Kidney (tissue), 14 donors: ENCODE data around the gene VPS33B. TPM values are rescaled to one million over a fixed set of nuclear protein-coding genes. Genes with fewer than 3 reads are reported as not detected.

Experiments used
- DNase-seq, 5 donors: peaks; one replicate each; pipeline ENCODE4 v3.0.0-alpha.2; 2013 to 2020
- FAIRE-seq: peaks from 2 replicates; lab custom pipeline; 2012; peaks lifted over from hg19 to GRCh38; lab: Jason Lieb, UNC
- H3K27ac ChIP-seq, 2 donors: one replicate each; pipeline ENCODE4 v1.7.0; 2013; ENCODE audit warnings: low read depth in 2 of 2, low read length in 2 of 2, inconsistent platforms in 1 of 2
- H3K27me3 ChIP-seq: one replicate; pipeline ENCODE4 v1.7.1; 2013; ENCODE audit warnings: low read length, inconsistent platforms; ENCODE audit not compliant: control insufficient read depth, insufficient read depth
- H3K36me3 ChIP-seq, 3 donors: one replicate each; pipeline versions ENCODE4 v1.7.0 to v1.7.1; 2013; ENCODE audit warnings: low read length in 3 of 3, control low read depth in 1 of 3, inconsistent platforms in 1 of 3; ENCODE audit not compliant: insufficient read depth in 3 of 3, control insufficient read depth in 2 of 3
- H3K4me1 ChIP-seq, 3 donors: one replicate each; pipeline versions ENCODE4 v1.7.0 to v1.7.1; 2013; ENCODE audit warnings: low read length in 3 of 3, inconsistent platforms in 1 of 3, low read depth in 1 of 3; ENCODE audit not compliant: control insufficient read depth in 2 of 3, insufficient read depth in 2 of 3
- H3K4me3 ChIP-seq, 3 donors: one replicate each; pipeline versions ENCODE4 v1.7.0 to v1.8.1; 2013; ENCODE audit warnings: low read length in 3 of 3, control low read depth in 1 of 3, inconsistent platforms in 1 of 3
- H3K9ac ChIP-seq, 3 donors: one replicate each; pipeline versions ENCODE4 v1.7.0 to v1.7.1; 2013; ENCODE audit warnings: low read length in 3 of 3, control low read depth in 1 of 3, inconsistent platforms in 1 of 3
- H3K9me3 ChIP-seq, 3 donors: one replicate each; pipeline versions ENCODE4 v1.7.0 to v1.7.1; 2013; ENCODE audit warnings: low read length in 3 of 3, control low read depth in 1 of 3, inconsistent platforms in 1 of 3; ENCODE audit not compliant: control insufficient read depth in 2 of 3, insufficient read depth in 1 of 3
- CTCF ChIP-seq: IDR thresholded peaks from 3 replicates; pipeline ENCODE4 v1.5.1; 2012; ENCODE audit warnings: mild to moderate bottlenecking, moderate library complexity, borderline replicate concordance; ENCODE audit not compliant: insufficient read depth; ENCODE audit errors: extremely low read depth
- intact Hi-C: fragments of 100-400 bp; cut with DNase I; formaldehyde crosslinking; loops from one replicate; pipeline ENCODE4 v1.11.1; 2022
- polyA plus RNA-seq: library from polyadenylated mRNA; stranded (reverse); fragments of 350-450 nt; fragmentation: Illumina TruSeq; extraction: RNeasy Lipid Tissue Mini Kit (QIAGEN cat#74804); gene quantifications from one replicate; pipeline ENCODE4 v1.2.3, GENCODE V29; 2014; ENCODE audit warnings: low read depth, low replicate concordance; ENCODE audit not compliant: insufficient read depth
- total RNA-seq: library from RNA; stranded (reverse); fragmentation: NEBNext Ultra II Directional; extraction: Animal tissue kit (Norgen Biotek cat#: 25700); gene quantifications from one replicate; pipeline ENCODE4 v1.2.1, GENCODE V29; 2021
- donor health status: control.
- donor health status: control.
- donor health status: control.
- donor health status: control.
- donor health status: control.
- donor health status: DM: yes; HTN: yes; CAD: no.
- donor health status: Normal renal cell carcinoma (clear cell type).

The VPS33B gene
- total and polyA plus RNA-seq, 2 donors from 2014 or later, result 15.5 to 18.5 TPM

DNA sequence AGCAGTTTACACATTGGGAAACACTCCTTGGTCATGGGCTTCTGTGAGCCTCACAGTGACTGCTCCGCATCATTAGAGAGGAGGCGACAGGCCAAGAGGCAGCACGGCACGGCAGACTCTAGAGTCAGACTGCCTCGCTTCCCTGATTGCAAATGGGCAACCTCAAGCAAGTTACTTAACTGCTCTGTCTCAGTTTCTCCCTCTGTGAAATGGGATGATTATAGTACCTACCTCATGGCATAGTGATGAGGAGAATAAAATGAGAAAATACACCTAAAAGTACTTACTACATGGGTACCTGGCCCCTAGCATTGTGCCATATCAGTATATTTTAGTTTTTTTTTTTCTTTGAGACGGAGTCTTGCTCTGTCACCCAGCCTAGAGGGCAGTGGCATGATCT, 71.7 kb downstream of the VPS33B start:
- H3K9me3 ChIP-seq, result no peaks in the 10 kb centered on the region
- H3K9ac ChIP-seq, result no peak overlapping the region
- H3K4me3 ChIP-seq, result no peak overlapping the region
- no peak for DNase-seq
- intact Hi-C loops, result no loop called here
- peaks cover 0 to 25% (median 24%) of the 10 kb centered on the region in 3 donors for H3K36me3 ChIP-seq
- no peak overlapping the region for H3K27ac ChIP-seq
- H3K27me3 ChIP-seq, result no peaks in the 10 kb centered on the region
- H3K4me1 ChIP-seq, result peaks cover 0 to 4% (median 0%) of the 10 kb centered on the region in 3 donors
- TF ChIP-seq CTCF, result no peak
- no peak for FAIRE-seq

- peak in 1 of 5 donors; percentile 71 for DNase-seq
- intact Hi-C loops, result no loop called here
These were observed 72.3 kb downstream of the VPS33B start for GRCh38 chr15:90949979-90950675.

More at GRCh38 chr15:90949979-90950675, 72.3 kb downstream of the VPS33B start:
- H3K9me3 ChIP-seq, result no peaks in the 10 kb centered on the region
- no peaks in the 10 kb centered on the region for H3K27me3 ChIP-seq
- H3K4me1 ChIP-seq, result no peaks in the 10 kb centered on the region
- no peak for FAIRE-seq
- H3K4me3 ChIP-seq, result no peak overlapping the region
- no peak for TF ChIP-seq CTCF
- no peak overlapping the region for H3K9ac ChIP-seq
- peaks cover 0 to 25% (median 24%) of the 10 kb centered on the region in 3 donors for H3K36me3 ChIP-seq
- no peak overlapping the region for H3K27ac ChIP-seq

Other genes starting within 250 kb of the VPS33B start
- gene FURIN, start 154.0 kb downstream of the VPS33B start, total RNA-seq, result 75.9 TPM
- gene FURIN, start 154.0 kb downstream of the VPS33B start, polyA plus RNA-seq, result 36.4 TPM
- gene FES, start 138.1 kb downstream of the VPS33B start, total RNA-seq, result 33.5 TPM
- gene FES, start 138.1 kb downstream of the VPS33B start, polyA plus RNA-seq, result 9.3 TPM
- gene MAN2A2, start 119.3 kb downstream of the VPS33B start, total RNA-seq, result 56.3 TPM
- gene MAN2A2, start 119.3 kb downstream of the VPS33B start, polyA plus RNA-seq, result 11.4 TPM
- gene HDDC3, start 90.0 kb downstream of the VPS33B start, total RNA-seq, result 15.5 TPM
- 47.3 TPM for gene HDDC3, start 90.0 kb downstream of the VPS33B start, polyA plus RNA-seq
- 62.8 TPM for gene UNC45A, start 87.3 kb downstream of the VPS33B start, total RNA-seq
- gene UNC45A, start 87.3 kb downstream of the VPS33B start, polyA plus RNA-seq, result 48.9 TPM
- gene RCCD1, start 67.7 kb downstream of the VPS33B start, total RNA-seq, result 11.6 TPM
- 11.6 TPM for gene RCCD1, start 67.7 kb downstream of the VPS33B start, polyA plus RNA-seq
- 6.6 TPM for gene PRC1, start 28.1 kb downstream of the VPS33B start, total RNA-seq
- 3.4 TPM for gene PRC1, start 28.1 kb downstream of the VPS33B start, polyA plus RNA-seq
- 3.9 TPM for gene SV2B, start 77.7 kb upstream of the VPS33B start, total RNA-seq
- gene SV2B, start 77.7 kb upstream of the VPS33B start, polyA plus RNA-seq, result 0.17 TPM